NOMO-1 (cell line): Measurements from ENCODE around the gene SCYL2.
"Not testable (repeated sequence)": the region's sequence is repeated elsewhere in the genome, so short reads cannot be mapped to it uniquely, and the experiment has no call there.

Experiments
- DNase-seq, 2 experiments: peaks; one replicate each; lab custom pipeline; 2025; ENCODE audit not compliant: unreplicated experiment in 2 of 2; lab: John Stamatoyannopoulos, UW

SCYL2 gene

GRCh38 chr12:100258127-100258526, 8.8 kb upstream of the SCYL2 start:
- no peak for DNase-seq

DNA sequence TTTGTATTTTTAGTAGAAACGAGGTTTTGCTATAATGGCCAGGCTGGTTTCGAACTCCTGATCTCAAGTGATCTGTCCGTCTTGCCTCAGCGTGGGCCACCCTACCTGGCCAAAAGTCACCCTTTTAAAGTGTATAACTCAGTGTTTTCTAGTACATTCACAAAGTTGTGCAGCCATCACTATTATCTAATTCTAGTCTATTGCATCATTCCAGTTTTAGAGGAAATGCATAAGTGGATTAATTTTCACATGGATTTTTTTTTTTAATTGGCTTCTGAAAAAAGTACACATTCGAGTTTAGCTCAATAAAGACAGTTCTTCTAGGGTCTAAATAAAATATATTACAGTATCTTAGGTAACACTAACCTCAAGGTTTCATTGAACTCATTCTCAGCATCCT, 3.8 kb upstream of the SCYL2 start:
- no peak for DNase-seq

DNA sequence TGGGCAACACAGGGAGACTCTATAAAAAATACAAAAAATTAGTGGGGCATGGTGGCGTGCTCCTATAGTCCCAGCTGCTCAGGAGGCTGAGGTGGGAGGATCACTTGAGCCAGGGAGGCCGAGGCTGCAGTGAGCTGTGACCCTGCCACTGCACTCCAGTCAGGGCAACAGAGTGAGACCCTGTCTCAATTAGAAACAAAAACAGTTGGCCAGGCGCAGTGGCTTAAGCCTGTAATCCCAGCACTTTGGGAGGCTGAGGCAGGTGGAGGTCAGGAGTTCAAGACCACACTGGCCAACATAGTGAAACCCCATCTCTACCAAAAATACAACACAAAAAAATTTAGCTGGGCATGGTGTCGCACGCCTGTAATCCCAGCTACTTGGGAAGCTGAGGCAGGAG, 1.9 kb upstream of the SCYL2 start:
- not testable (repeated sequence) for DNase-seq

DNA sequence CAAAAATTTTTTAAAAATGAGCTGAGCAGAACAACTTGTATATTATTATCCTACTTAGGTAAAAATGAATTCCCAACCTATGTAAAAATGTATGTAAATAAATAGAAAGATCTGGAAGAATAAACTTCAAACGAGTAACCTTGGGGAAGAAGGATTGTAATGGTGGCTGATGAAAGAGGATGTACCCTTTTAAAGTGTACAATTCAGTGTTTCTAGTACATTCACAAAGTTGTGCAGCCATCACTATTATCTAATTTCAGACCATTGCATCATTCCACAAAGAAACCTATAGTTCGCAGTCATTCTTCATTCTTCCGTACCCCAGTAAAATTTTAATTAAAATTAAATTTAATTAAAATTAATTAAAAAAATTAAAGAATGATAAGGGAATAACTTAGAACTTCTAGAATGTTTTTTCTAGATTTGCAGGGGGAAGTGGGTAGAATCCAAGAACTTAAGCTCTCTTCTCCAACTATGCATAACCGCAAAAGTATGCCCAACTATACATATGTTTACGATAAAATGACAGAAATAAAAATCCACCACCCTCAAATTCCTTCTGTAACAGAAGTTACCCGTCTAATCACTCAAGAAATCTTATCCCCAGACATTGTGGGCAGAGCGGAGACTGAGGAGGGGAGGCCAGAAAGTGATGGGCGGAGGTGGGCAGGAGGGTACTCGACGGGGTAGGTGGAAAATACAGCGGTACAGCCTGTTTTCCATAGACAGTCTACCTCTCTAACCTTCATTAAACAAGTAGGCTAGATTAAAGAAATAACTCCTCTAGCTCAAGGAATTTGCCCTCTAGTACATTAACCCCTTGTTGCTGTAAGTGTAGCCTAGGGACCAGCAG, 1.0 kb upstream of the SCYL2 start:
- no peak for DNase-seq

GRCh38 chr12:100266585-100266834, 467 bp upstream of the SCYL2 start:
- no peak for DNase-seq

DNA sequence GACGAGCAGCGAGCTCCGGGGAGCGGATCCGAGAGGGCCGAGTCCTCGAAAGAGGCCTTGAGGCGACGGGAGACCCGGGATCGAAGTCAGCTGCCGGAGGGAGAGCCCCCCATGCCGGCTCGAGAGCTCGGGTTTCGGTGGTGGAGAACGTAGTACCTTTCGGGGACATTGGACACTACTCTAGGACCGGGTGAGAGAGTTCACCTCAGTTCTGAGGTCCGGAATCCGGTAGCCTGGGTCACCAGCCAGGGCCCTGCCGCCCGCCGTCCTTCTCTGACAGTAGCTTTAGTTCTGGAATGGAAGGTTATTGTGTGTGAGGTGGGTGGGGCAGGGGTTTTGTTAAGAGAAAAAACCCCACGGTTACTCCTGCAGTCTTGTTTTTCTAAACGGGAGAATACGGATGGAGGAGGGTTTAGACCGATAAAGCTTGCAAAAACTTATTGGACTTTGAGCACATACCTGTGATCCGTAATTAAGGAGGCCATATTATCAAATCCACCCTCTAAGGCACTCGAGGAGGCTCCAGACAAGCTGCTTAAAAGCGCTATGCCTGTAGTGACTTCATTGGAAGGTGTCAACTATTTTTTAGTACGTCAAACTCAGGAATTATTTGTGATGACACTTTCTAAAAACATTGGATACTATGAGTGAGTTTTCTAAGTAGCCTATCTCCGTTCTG, 765 bp downstream of the SCYL2 start:
- DNase-seq: no peak

- DNase-seq: no peak
Observed at GRCh38 chr12:100268835-100269564, 2.0 kb downstream of the SCYL2 start.

- no peak for DNase-seq
Observed at GRCh38 chr12:100273782-100274181, 6.8 kb downstream of the SCYL2 start.

DNA sequence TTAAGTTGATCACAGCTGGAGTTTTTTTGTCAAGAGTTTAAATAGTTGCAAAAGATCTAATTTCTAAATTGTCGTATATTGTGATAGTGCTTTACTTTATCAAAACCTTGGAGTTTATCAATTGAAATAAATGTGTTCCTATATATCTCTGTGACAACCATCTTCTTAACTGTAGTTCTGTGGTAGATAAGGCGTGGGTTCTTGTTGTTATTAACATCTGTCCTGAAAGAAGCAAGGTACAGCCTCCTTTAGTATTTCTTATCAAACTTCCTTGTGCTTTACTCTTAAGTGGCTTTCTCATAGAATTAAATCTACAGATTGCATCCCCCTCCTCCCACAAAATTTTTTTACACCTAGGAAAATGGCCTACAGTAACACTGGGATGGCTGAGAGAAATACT, 7.3 kb downstream of the SCYL2 start:
- no peak for DNase-seq

GRCh38 chr12:100279159-100279558, 12.2 kb downstream of the SCYL2 start:
- no peak for DNase-seq

- no peak for DNase-seq
Observed at GRCh38 chr12:100279607-100280244, 12.7 kb downstream of the SCYL2 start.

DNA sequence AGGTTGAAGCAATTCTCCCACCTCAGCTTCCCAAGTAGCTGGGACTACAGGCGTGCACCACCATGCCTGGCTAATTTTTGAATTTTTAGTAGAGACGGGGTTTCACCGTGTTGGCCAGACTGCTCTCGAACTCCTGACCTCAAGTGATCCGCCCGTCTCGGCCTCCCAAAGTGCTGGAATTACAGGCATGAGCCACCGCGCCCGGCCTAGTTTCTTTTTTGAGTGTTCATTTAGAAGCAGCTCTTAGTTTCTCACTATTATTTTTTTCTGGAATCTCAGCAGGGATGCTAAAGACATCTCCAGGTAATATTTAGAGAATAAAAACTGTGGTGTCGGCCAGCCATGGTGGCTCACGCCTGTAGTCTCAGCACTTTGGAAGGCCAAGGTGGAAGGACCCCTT, 17.6 kb downstream of the SCYL2 start:
- not testable (repeated sequence) for DNase-seq

DNA sequence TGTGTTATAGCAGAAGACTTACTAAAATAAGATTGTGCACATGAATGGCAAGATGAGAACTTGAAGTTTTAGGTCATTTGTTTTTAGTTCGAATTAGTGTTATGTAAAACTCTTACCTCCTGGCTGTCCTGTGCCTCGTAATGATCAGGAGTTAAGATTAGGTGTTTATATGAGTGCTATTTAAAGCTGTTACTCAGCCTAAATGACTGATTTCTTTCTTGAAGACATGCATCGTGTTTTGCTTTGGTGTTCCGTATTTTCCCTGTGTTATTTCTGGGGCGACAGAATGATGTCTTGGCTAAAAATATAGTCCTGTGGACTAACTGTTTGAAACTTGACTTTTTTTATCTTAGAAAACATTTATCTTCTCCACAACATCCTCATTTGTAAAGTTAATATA, 22.1 kb downstream of the SCYL2 start:
- no peak for DNase-seq

GRCh38 chr12:100290016-100290415, 23.0 kb downstream of the SCYL2 start:
- DNase-seq: no peak

DNA sequence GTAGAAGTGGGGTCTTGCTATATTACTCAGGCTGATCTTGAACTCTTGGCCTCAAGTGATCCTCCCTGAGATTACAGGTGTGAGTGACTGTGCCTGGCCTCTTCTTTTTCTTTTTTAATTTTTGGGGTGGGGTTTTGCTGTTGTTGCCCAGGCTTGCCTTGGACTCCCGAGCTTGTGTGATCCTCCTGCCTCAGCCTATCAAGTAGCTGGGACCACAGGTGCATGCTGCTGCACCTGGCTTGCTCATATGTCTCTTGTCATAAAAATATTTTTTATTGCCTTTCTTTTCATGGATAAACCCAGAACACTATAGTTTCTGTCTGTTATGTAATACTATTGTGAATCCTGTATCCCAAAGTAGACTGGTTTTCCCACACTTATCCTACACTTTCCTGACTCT, 26.0 kb downstream of the SCYL2 start:
- no peak for DNase-seq

- not testable (repeated sequence) for DNase-seq
Observed at GRCh38 chr12:100294366-100294765, 27.4 kb downstream of the SCYL2 start.

DNA sequence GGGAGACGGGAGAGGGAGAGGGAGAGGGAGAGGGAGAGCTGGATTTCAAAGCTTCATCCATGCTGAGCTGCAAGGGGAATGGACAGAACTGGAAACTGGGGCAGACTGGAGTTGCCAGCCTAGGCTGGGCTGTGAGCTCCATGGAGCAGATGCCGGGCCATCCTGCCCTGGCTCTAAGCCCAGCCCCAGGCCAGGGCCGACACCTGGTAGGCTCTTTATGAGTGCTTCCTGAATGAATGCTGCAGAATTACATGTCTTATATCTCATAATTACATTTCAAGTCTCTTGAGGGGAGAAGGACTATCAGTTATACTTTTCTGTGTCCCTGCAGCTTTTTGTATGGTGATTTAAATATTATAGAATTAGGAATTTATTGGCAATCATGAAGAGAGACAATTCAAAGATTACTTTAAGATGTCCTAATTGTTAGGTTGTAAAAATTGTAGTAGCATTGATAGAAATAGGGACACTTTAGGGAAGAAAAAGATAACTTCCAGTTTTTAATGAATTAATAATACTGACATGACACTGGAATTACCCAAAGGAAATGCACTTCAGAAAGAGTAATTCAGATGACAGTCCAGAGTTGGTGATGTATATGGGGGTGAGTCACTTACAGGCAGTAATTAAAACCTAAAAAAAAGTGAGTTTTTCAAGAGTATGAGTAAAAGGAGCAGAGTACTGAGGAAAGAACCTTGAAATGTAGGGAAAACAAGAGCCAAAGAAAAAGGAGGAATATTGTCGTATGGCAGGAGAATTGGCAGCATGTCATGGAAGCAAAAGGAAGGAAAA, 29.0 kb downstream of the SCYL2 start:
- no peak for DNase-seq

- no peak for DNase-seq
Observed at GRCh38 chr12:100302081-100302480, 35.1 kb downstream of the SCYL2 start.

DNA sequence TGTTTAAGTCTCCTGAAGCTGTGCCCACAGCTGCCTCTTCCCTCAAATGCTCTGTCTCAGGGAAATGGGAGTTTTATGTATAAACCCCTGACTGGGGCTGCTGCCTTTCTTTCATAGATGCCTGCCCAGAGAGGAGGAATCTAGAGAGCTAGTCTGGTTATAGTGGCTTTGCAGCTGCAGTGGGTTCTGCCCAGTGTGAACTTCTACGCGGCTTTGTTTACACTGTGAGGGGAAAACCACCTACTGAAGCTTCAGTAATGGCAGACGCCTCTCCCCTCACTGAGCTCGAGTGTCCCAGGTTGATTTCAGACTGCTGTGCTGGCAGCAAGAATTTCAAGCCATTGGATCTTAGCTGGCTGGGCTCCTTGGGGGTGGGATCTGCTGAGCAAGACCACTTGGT, 36.9 kb downstream of the SCYL2 start:
- no peak for DNase-seq

GRCh38 chr12:100304334-100304733, 37.4 kb downstream of the SCYL2 start:
- DNase-seq: not testable (repeated sequence)

GRCh38 chr12:100308138-100308537, 41.2 kb downstream of the SCYL2 start:
- DNase-seq: not testable (repeated sequence)
